ENCODE results near the gene YBX3. TPM values are rescaled to one million over a fixed set of nuclear protein-coding genes. Genes with fewer than 3 reads are reported as not detected.

YBX3 gene
- total and polyA plus RNA-seq, 4 donors: 54.6 to 80.2 (median 58.9) TPM

DNA sequence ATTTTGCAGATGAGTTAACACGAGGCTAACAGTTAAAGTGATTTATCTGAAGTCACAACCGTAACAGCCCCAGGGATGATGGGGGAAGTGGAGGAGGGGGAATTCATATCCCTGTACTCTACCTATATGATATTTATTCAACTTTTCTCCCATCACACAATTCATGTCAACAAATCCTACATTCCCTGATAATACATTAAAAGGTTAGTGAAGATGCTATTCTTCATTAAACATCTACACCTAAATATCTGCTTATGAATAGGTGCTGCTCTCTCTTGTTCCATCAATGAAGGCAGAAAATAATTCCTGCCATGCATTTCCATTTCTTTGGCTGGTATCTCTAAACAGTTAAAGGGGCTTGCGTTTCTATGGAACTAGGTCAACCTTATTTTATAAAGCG, 6.8 kb downstream of the YBX3 start:
- H3K27me3 ChIP-seq (ENCODE audit: control insufficient read depth, insufficient read depth, low read length): no peaks in the 10 kb centered on the region
- no peaks in the 10 kb centered on the region for H3K9me3 ChIP-seq (ENCODE audit: control insufficient read depth, insufficient read depth, low read length)
- WGBS (ENCODE audit: insufficient coverage): no CpG with 5 or more reads among the region's 4 CpGs
- H3K4me1 ChIP-seq (ENCODE audit: control insufficient read depth, insufficient read depth, low read length): no peaks in the 10 kb centered on the region
- no peak for DNase-seq (ENCODE audit: low read depth in 4 of 6, low spot score in 6 of 6)
- H3K4me3 ChIP-seq (ENCODE audit: low read depth, low read length): no peak overlapping the region
- H3K36me3 ChIP-seq (ENCODE audit: control insufficient read depth, insufficient read depth, low read length): no peaks in the 10 kb centered on the region
- no peak overlapping the region for H3K27ac ChIP-seq (ENCODE audit: low read depth, low read length)

DNA sequence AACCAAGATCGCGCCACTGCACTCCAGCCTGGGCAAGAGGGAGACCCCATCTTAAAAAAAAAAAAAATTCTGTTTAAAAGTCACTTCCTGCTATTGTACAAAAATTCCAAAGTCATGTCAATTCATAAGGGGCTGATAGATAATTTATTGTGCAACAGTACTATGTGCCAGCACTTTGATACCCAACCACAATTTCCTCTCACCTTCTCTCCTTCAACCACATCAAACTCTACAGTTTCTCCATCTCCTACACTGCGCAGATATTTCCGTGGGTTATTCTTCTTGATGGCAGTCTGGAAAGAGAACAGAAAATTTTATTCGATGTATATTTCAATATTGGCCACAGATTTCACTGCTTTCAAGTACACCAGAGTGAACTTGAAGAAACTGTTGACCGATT, 7.6 kb downstream of the YBX3 start:
- no peaks in the 10 kb centered on the region for H3K27me3 ChIP-seq (ENCODE audit: control insufficient read depth, insufficient read depth, low read length)
- no peak for DNase-seq (ENCODE audit: low read depth in 4 of 6, low spot score in 6 of 6)
- no peak overlapping the region for H3K27ac ChIP-seq (ENCODE audit: low read depth, low read length)
- H3K4me3 ChIP-seq (ENCODE audit: low read depth, low read length): no peak overlapping the region
- WGBS (ENCODE audit: insufficient coverage): 100% methylated on average over 2 of the region's 6 CpGs
- no peaks in the 10 kb centered on the region for H3K36me3 ChIP-seq (ENCODE audit: control insufficient read depth, insufficient read depth, low read length)
- H3K9me3 ChIP-seq (ENCODE audit: control insufficient read depth, insufficient read depth, low read length): no peaks in the 10 kb centered on the region
- no peaks in the 10 kb centered on the region for H3K4me1 ChIP-seq (ENCODE audit: control insufficient read depth, insufficient read depth, low read length)

DNA sequence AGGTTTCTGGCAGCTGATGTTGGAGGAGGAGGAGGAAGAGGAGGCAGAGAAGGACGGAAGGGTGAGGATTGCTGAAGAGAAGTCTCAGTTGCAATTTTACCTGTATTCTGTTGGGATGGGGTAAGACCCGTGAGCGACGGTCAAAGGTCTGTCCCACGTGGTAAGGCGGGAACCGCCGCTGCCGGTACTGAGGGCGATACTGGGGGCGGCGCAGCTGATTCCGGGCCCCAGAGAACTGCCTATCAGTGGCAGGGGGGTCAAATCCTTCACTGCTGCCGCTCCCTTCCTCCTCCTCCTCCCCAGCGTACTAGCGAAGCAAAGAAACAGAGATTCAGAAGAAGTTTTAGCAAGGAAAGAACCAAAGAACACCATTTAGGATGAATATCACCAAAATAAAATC, 13.3 kb downstream of the YBX3 start:
- DNase-seq (ENCODE audit: low read depth in 4 of 6, low spot score in 6 of 6): no peak
- H3K36me3 ChIP-seq (ENCODE audit: control insufficient read depth, insufficient read depth, low read length): peaks cover 4% of the 10 kb centered on the region
- H3K9me3 ChIP-seq (ENCODE audit: control insufficient read depth, insufficient read depth, low read length): no peaks in the 10 kb centered on the region
- no peak overlapping the region for H3K27ac ChIP-seq (ENCODE audit: low read depth, low read length)
- no peak overlapping the region for H3K4me3 ChIP-seq (ENCODE audit: low read depth, low read length)
- no peaks in the 10 kb centered on the region for H3K27me3 ChIP-seq (ENCODE audit: control insufficient read depth, insufficient read depth, low read length)
- WGBS (ENCODE audit: insufficient coverage): 97% methylated on average over 11 of the region's 16 CpGs
- no peaks in the 10 kb centered on the region for H3K4me1 ChIP-seq (ENCODE audit: control insufficient read depth, insufficient read depth, low read length)

DNA sequence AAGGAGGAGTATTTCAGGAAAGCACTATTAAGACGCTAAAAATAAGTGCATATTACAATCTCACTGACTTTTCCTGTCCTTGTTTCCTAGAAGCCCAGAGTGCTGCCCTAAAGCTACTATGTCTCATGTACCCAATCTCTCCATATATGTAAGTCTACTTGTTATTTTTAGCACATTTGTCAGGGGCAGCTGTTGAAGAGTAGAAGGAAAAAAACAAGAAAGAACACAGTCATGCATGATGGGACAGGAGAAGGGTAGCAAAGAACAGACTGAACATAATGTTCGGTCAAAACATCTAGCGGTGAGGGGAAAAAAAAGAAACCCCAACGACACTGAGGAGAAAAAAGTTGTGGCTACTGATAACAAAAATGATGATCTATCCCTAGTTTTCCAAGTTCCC, 14.3 kb downstream of the YBX3 start:
- 71% methylated on average over 2 of the region's 4 CpGs for WGBS (ENCODE audit: insufficient coverage)
- H3K36me3 ChIP-seq (ENCODE audit: control insufficient read depth, insufficient read depth, low read length): peaks cover 4% of the 10 kb centered on the region
- no peaks in the 10 kb centered on the region for H3K27me3 ChIP-seq (ENCODE audit: control insufficient read depth, insufficient read depth, low read length)
- no peaks in the 10 kb centered on the region for H3K9me3 ChIP-seq (ENCODE audit: control insufficient read depth, insufficient read depth, low read length)
- no peaks in the 10 kb centered on the region for H3K4me1 ChIP-seq (ENCODE audit: control insufficient read depth, insufficient read depth, low read length)
- DNase-seq (ENCODE audit: low read depth in 4 of 6, low spot score in 6 of 6): no peak
- no peak overlapping the region for H3K27ac ChIP-seq (ENCODE audit: low read depth, low read length)
- H3K4me3 ChIP-seq (ENCODE audit: low read depth, low read length): no peak overlapping the region

DNA sequence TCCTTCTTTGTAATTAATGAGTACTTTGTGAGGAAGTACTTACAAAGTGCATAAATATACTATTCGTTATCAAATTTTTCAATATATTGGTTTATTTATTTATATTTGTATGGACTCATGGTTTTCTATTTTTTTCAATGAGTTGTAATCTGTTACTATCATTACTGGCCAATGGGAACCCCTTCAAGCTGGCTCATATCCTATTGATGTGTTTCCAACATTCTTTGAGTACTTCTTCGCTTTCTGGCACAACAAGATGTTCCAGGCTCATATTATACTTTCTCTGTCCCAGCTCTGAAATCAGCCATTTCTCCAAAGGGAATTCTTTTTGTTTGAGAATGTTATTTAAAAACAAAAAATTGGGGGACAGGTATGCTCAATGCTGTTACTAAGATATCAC, 17.5 kb downstream of the YBX3 start:
- no peak for DNase-seq (ENCODE audit: low read depth in 4 of 6, low spot score in 6 of 6)
- no peaks in the 10 kb centered on the region for H3K4me1 ChIP-seq (ENCODE audit: control insufficient read depth, insufficient read depth, low read length)
- H3K9me3 ChIP-seq (ENCODE audit: control insufficient read depth, insufficient read depth, low read length): no peaks in the 10 kb centered on the region
- H3K4me3 ChIP-seq (ENCODE audit: low read depth, low read length): no peak overlapping the region
- peaks cover 7% of the 10 kb centered on the region for H3K36me3 ChIP-seq (ENCODE audit: control insufficient read depth, insufficient read depth, low read length)
- H3K27me3 ChIP-seq (ENCODE audit: control insufficient read depth, insufficient read depth, low read length): no peaks in the 10 kb centered on the region
- WGBS (ENCODE audit: insufficient coverage): 100% methylated on average over 1 of the region's 2 CpGs
- H3K27ac ChIP-seq (ENCODE audit: low read depth, low read length): no peak overlapping the region

DNA sequence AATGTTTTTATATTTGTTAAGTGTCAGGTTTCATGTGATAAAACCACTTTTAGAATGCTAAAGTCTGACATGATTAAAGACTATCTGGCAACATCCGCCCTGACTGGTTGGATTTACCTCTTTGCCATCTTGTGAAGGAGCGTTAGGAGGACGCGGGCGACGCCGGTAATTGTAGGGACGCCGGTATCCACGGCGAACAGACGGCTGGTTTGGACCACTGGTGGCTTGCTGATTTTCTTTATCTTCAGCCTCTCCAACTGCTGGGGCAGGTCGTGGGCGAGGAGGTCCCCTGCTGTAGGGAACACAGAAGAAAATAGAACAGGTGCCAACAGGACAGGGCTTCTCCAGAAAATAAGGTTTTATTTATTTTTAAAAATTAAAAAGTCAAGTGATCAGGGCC, 21.3 kb downstream of the YBX3 start:
- 97% methylated on average over 7 of the region's 14 CpGs for WGBS (ENCODE audit: insufficient coverage)
- Histone ChIP-seq H3K4me3 (ENCODE audit: low read depth, low read length) (no peak overlapping the region), H3K27me3 (ENCODE audit: control insufficient read depth, insufficient read depth, low read length) (no peaks in the 10 kb centered on the region), H3K27ac (ENCODE audit: low read depth, low read length) (no peak overlapping the region), H3K4me1 (ENCODE audit: control insufficient read depth, insufficient read depth, low read length) (no peaks in the 10 kb centered on the region), H3K9me3 (ENCODE audit: control insufficient read depth, insufficient read depth, low read length) (no peaks in the 10 kb centered on the region), H3K36me3 (ENCODE audit: control insufficient read depth, insufficient read depth, low read length) (peaks cover 2% of the 10 kb centered on the region)
- no peak for DNase-seq (ENCODE audit: low read depth in 4 of 6, low spot score in 6 of 6)

DNA sequence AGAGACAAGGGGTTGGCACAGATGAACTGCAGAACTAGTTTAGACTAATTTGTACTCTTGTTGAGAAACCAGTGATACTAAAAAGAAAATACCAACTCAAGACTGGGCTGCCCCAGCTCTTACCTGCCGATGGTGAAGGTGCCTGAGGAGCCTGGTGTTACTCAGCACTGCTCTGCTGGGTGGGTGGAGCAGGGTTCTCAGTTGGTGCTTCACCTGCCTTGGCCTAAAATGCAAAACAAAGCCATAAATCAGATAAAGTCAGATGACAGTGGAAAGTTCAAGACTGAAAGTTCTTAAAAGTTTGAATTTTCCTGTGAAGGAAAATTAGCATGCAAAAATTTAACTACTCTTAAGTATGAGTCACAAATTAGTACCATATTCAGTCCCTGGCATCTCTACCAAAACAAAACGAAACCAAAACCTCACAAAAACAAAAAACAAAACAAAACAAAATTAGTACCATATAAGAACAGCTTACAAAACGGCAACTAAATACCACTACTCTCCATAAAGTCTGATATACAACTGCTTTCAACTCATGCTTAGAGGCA, 21.9 kb downstream of the YBX3 start:
- H3K27me3 ChIP-seq (ENCODE audit: control insufficient read depth, insufficient read depth, low read length): no peaks in the 10 kb centered on the region
- no peak overlapping the region for H3K4me3 ChIP-seq (ENCODE audit: low read depth, low read length)
- no peaks in the 10 kb centered on the region for H3K4me1 ChIP-seq (ENCODE audit: control insufficient read depth, insufficient read depth, low read length)
- no peak for DNase-seq (ENCODE audit: low read depth in 4 of 6, low spot score in 6 of 6)
- peaks cover 2% of the 10 kb centered on the region for H3K36me3 ChIP-seq (ENCODE audit: control insufficient read depth, insufficient read depth, low read length)
- WGBS (ENCODE audit: insufficient coverage): 90% methylated on average over 2 of the region's 3 CpGs
- no peaks in the 10 kb centered on the region for H3K9me3 ChIP-seq (ENCODE audit: control insufficient read depth, insufficient read depth, low read length)
- H3K27ac ChIP-seq (ENCODE audit: low read depth, low read length): no peak overlapping the region

DNA sequence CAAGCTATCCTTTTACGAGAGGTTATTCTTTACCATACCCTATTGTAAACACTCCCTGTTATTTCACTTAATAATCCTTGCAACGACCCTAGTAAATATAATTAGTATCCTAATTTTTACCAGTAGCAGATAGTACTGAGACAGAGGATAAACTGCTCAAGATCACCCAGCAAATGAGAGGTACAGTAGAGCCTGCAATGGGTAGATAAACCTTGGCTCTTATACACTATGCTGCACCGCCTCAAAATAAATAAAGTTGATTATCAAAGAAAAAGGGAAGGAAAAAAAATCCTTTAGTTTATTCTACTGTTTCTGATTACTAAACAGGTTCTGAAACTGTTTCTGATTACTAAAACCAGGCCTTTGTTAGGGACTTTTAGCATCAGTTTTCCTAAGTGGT, 22.5 kb downstream of the YBX3 start:
- H3K4me3 ChIP-seq (ENCODE audit: low read depth, low read length): no peak overlapping the region

DNA sequence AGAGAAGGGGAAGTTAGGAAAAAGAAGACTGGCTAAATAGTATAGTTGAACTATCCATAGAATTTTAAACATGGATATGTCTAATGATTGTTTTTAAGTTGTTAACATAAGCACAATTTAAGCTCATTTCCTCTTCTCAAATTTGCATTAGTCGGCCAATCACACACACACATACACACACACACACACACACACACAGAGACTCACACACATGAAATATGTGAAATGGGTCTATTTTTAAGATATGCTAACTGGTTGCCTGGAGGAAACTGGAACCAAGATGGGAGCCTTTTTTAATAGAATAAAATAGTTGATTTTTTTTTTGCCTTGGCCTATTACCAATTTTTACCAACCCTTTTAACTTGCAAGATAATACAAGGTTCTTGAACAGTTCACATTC, 25.3 kb downstream of the YBX3 start:
- H3K4me1 ChIP-seq (ENCODE audit: control insufficient read depth, insufficient read depth, low read length): no peaks in the 10 kb centered on the region
- WGBS (ENCODE audit: insufficient coverage): no CpG with 5 or more reads among the region's 1 CpG
- no peak overlapping the region for H3K4me3 ChIP-seq (ENCODE audit: low read depth, low read length)
- H3K27ac ChIP-seq (ENCODE audit: low read depth, low read length): no peak overlapping the region
- no peaks in the 10 kb centered on the region for H3K27me3 ChIP-seq (ENCODE audit: control insufficient read depth, insufficient read depth, low read length)
- no peaks in the 10 kb centered on the region for H3K9me3 ChIP-seq (ENCODE audit: control insufficient read depth, insufficient read depth, low read length)
- peaks cover 2% of the 10 kb centered on the region for H3K36me3 ChIP-seq (ENCODE audit: control insufficient read depth, insufficient read depth, low read length)
- no peak for DNase-seq (ENCODE audit: low read depth in 4 of 6, low spot score in 6 of 6)

More for the DNA sequence above, 22.5 kb downstream of the YBX3 start:
- Histone ChIP-seq H3K4me1 (ENCODE audit: control insufficient read depth, insufficient read depth, low read length) (no peaks in the 10 kb centered on the region), H3K36me3 (ENCODE audit: control insufficient read depth, insufficient read depth, low read length) (peaks cover 2% of the 10 kb centered on the region), H3K9me3 (ENCODE audit: control insufficient read depth, insufficient read depth, low read length) (no peaks in the 10 kb centered on the region), H3K27ac (ENCODE audit: low read depth, low read length) (no peak overlapping the region), H3K27me3 (ENCODE audit: control insufficient read depth, insufficient read depth, low read length) (no peaks in the 10 kb centered on the region)
- WGBS (ENCODE audit: insufficient coverage): no CpG with 5 or more reads among the region's 3 CpGs
- DNase-seq (ENCODE audit: low read depth in 4 of 6, low spot score in 6 of 6): no peak

DNA sequence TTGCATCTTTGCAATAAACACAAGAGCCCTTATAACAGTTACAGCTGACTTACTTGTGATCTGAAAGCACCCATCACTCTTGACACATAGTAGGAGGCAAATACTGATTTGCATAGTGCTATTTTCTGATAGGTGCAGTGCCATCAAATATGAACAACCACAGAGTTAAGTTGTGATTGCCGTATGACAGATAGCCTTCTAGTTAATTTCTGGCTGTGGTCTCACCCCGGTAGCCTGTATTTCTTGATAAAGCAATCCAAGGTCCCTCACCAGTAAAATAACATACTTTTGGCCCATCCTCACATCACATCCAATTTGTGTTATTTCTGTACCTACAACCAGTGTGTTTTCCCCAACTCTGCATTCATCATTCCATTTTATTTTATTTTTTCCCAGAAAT, 26.0 kb downstream of the YBX3 start:
- Histone ChIP-seq H3K4me3 (ENCODE audit: low read depth, low read length) (no peak overlapping the region), H3K27ac (ENCODE audit: low read depth, low read length) (no peak overlapping the region), H3K36me3 (ENCODE audit: control insufficient read depth, insufficient read depth, low read length) (peaks cover 2% of the 10 kb centered on the region), H3K27me3 (ENCODE audit: control insufficient read depth, insufficient read depth, low read length) (no peaks in the 10 kb centered on the region), H3K9me3 (ENCODE audit: control insufficient read depth, insufficient read depth, low read length) (no peaks in the 10 kb centered on the region), H3K4me1 (ENCODE audit: control insufficient read depth, insufficient read depth, low read length) (no peaks in the 10 kb centered on the region)
- 100% methylated on average over 1 of the region's 2 CpGs for WGBS (ENCODE audit: insufficient coverage)
- no peak for DNase-seq (ENCODE audit: low read depth in 4 of 6, low spot score in 6 of 6)

All from spinal cord (tissue), 10 donors.